ENCODE results near the gene CDKL2.

GRCh38 chr4:75542824-75543223 lies 87.5 kb downstream of the CDKL2 start:
- no peak for TF ChIP-seq CTCF (conservative IDR thresholded peaks at IDR 0.05)
- no peak for TF ChIP-seq EZH2 (IDR thresholded peaks at IDR 0.05; ENCODE audit: low read depth)

Data from PC-9 (cell line).